Measurements from ENCODE around the gene SLC47A2. TPM values are rescaled to one million over a fixed set of nuclear protein-coding genes. Genes with fewer than 3 reads are reported as not detected.

Gene SLC47A2
- total and polyA plus RNA-seq, 2 donors from 2014 or later = 46.3 to 61.5 TPM

DNA sequence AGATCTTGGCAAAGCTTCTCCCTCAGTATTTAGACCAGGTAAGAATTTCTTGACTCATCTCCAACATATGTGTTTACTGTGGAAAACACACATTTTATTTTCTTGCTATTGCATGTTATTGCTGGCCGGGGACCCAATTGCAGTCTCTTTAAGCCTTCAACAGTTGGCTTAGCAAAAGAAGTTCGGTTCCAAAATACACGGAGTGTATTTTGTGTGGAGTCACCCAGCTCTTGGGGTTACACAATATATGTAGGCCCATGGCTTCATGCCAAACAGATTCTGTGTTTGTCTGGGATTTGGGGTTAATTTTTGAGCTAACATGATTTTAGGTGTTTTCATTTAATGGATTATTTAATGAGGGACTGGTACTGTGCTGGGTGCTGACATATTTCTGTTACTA, 63.8 kb downstream of the SLC47A2 start:
- H3K4me1 ChIP-seq (ENCODE audit: control insufficient read depth in 2 of 3, insufficient read depth in 2 of 3, low read depth in 1 of 3, low read length in 3 of 3) = peaks cover 7 to 25% (median 15%) of the 10 kb centered on the region in 3 donors
- TF ChIP-seq, protein P1, sequence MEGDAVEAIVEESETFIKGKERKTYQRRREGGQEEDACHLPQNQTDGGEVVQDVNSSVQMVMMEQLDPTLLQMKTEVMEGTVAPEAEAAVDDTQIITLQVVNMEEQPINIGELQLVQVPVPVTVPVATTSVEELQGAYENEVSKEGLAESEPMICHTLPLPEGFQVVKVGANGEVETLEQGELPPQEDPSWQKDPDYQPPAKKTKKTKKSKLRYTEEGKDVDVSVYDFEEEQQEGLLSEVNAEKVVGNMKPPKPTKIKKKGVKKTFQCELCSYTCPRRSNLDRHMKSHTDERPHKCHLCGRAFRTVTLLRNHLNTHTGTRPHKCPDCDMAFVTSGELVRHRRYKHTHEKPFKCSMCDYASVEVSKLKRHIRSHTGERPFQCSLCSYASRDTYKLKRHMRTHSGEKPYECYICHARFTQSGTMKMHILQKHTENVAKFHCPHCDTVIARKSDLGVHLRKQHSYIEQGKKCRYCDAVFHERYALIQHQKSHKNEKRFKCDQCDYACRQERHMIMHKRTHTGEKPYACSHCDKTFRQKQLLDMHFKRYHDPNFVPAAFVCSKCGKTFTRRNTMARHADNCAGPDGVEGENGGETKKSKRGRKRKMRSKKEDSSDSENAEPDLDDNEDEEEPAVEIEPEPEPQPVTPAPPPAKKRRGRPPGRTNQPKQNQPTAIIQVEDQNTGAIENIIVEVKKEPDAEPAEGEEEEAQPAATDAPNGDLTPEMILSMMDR (IDR thresholded peaks at IDR 0.05; ENCODE audit: borderline replicate concordance, extremely low read depth, insufficient read depth) = no peak
- H3K27ac ChIP-seq (ENCODE audit: low read depth in 2 of 2, low read length in 2 of 2) = peak overlapping the region in 1 of 2 donors; percentile 39
- H3K9ac ChIP-seq (ENCODE audit: low read length in 3 of 3) = peak overlapping the region in 1 of 3 donors; percentile 27
- DNase-seq = peak in 1 of 5 donors; percentile 65
- FAIRE-seq = no peak
- H3K4me3 ChIP-seq (ENCODE audit: low read length in 3 of 3) = peak overlapping the region in 1 of 3 donors; percentile 75
- intact Hi-C loops (cut with DNase I) = no loop called here
- H3K27me3 ChIP-seq (ENCODE audit: control insufficient read depth, insufficient read depth, low read length) = no peaks in the 10 kb centered on the region
- peaks cover 9 to 32% (median 9%) of the 10 kb centered on the region in 3 donors for H3K36me3 ChIP-seq (ENCODE audit: control insufficient read depth in 2 of 3, insufficient read depth in 3 of 3, low read length in 3 of 3)
- H3K9me3 ChIP-seq (ENCODE audit: control insufficient read depth in 2 of 3, insufficient read depth in 1 of 3, low read length in 3 of 3) = no peaks in the 10 kb centered on the region

DNA sequence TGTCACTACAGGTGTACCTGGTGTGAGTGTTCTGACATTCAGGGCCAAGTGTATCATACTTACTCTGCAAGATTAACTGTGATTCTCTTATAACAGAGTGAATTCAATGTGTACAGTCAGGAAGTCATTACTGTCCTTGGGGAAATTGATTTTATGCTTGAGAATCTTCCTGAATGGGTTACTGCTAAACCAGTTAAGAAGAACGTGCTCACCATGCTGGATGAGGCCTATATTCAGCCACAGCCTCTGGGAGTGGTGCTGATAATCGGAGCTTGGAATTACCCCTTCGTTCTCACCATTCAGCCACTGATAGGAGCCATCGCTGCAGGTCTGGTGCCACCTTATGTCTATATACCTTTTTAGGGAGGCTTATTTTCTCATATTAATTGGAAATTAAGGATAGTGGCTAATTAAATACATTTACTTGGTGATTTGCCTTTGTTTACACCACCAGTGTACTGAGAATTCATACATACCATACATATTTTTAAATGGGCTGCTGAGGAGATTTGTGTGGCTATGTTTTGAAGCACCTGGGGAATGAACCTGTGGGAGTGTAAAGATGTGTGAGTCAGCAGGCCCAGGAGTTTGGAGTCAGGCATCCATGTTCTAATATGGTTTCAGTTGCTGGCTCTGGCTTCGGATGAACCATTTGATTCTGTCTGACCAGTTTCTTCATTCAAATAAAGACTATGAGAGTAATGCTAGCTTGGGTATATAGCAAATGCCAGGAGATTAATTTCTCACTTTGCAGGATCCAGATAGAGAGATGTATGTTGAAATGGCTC, 64.7 kb downstream of the SLC47A2 start:
- intact Hi-C loops (cut with DNase I) = no loop called here
- TF ChIP-seq, protein P1 (IDR thresholded peaks at IDR 0.05; ENCODE audit: borderline replicate concordance, extremely low read depth, insufficient read depth) = no peak
- no peaks in the 10 kb centered on the region for H3K9me3 ChIP-seq (ENCODE audit: control insufficient read depth in 2 of 3, insufficient read depth in 1 of 3, low read length in 3 of 3)
- H3K4me1 ChIP-seq (ENCODE audit: control insufficient read depth in 2 of 3, insufficient read depth in 2 of 3, low read depth in 1 of 3, low read length in 3 of 3) = peaks cover 7 to 21% (median 15%) of the 10 kb centered on the region in 3 donors
- no peaks in the 10 kb centered on the region for H3K27me3 ChIP-seq (ENCODE audit: control insufficient read depth, insufficient read depth, low read length)
- peak overlapping the region; percentile 21 to 75 (median 58) for H3K4me3 ChIP-seq (ENCODE audit: low read length in 3 of 3)
- H3K27ac ChIP-seq (ENCODE audit: low read depth in 2 of 2, low read length in 2 of 2) = peak overlapping the region; percentile 38 to 52
- DNase-seq (no peak), FAIRE-seq (no peak)
- peak overlapping the region in 2 of 3 donors; percentile 27 to 42 for H3K9ac ChIP-seq (ENCODE audit: low read length in 3 of 3)
- peaks cover 9 to 24% (median 9%) of the 10 kb centered on the region in 3 donors for H3K36me3 ChIP-seq (ENCODE audit: control insufficient read depth in 2 of 3, insufficient read depth in 3 of 3, low read length in 3 of 3)

DNA sequence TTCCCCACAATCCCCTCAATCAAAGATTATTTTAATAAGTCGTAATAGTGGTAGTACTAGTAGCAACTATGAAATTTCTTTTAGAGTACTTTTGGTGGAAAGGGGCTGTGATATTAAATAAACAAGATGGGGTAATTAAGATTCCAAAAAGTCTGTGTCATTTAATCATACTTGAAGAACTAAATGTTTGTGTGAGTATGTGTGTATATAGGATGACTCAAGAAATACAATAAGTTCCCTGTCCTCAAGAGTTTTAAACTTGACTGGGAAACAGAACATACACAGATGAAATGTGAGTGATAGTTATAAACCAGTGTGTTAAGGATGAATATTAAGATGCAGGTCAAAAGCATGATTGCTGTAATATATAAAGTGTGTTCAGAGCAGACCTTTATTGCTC, 65.6 kb downstream of the SLC47A2 start:
- FAIRE-seq = no peak
- Histone ChIP-seq H3K9me3 (ENCODE audit: control insufficient read depth in 2 of 3, insufficient read depth in 1 of 3, low read length in 3 of 3) (no peaks in the 10 kb centered on the region), H3K36me3 (ENCODE audit: control insufficient read depth in 2 of 3, insufficient read depth in 3 of 3, low read length in 3 of 3) (peaks cover 4 to 16% (median 9%) of the 10 kb centered on the region in 3 donors), H3K4me3 (ENCODE audit: low read length in 3 of 3) (peak overlapping the region in 2 of 3 donors; percentile 58 to 75), H3K27ac (ENCODE audit: low read depth in 2 of 2, low read length in 2 of 2) (no peak overlapping the region), H3K27me3 (ENCODE audit: control insufficient read depth, insufficient read depth, low read length) (no peaks in the 10 kb centered on the region), H3K9ac (ENCODE audit: low read length in 3 of 3) (peak overlapping the region in 1 of 3 donors; percentile 27), H3K4me1 (ENCODE audit: control insufficient read depth in 2 of 3, insufficient read depth in 2 of 3, low read depth in 1 of 3, low read length in 3 of 3) (peaks cover 7 to 18% (median 12%) of the 10 kb centered on the region in 3 donors)
- intact Hi-C loops (cut with DNase I) = no loop called here
- TF ChIP-seq, protein P1 (IDR thresholded peaks at IDR 0.05; ENCODE audit: borderline replicate concordance, extremely low read depth, insufficient read depth) = no peak
- DNase-seq = no peak
